ENCODE data around the gene CEL. TPM values are rescaled to one million over a fixed set of nuclear protein-coding genes. Genes with fewer than 3 reads are reported as not detected.

The CEL gene
- total RNA-seq, 1 experiment from 2014 or later: 1.0 TPM

Other genes starting within 250 kb of the CEL start
- 0.15 and 1.9 TPM in 2 replicates for gene AK8, start 183.7 kb upstream of the CEL start, total RNA-seq (2014; rRNA removed; shearing (Covaris generic); ENCODE audit: low replicate concordance)
- 2.4 and 7.0 TPM in 2 replicates for gene SPACA9, start 183.1 kb upstream of the CEL start, total RNA-seq (2014; rRNA removed; shearing (Covaris generic); ENCODE audit: low replicate concordance)
- 6.5 and 15.3 TPM in 2 replicates for gene TSC1, start 117.4 kb upstream of the CEL start, total RNA-seq (2014; rRNA removed; shearing (Covaris generic); ENCODE audit: low replicate concordance)
- not detected in 2 replicates for gene GFI1B, start 83.3 kb upstream of the CEL start, total RNA-seq (2014; rRNA removed; shearing (Covaris generic); ENCODE audit: low replicate concordance)
- 40.1 and 58.0 TPM in 2 replicates for gene GTF3C5, start 31.0 kb upstream of the CEL start, total RNA-seq (2014; rRNA removed; shearing (Covaris generic); ENCODE audit: low replicate concordance)
- gene RALGDS, start 59.3 kb downstream of the CEL start, total RNA-seq (2014; rRNA removed; shearing (Covaris generic); ENCODE audit: low replicate concordance): 21.4 and 22.8 TPM in 2 replicates
- 7.2 and 7.6 TPM in 2 replicates for gene GBGT1, start 101.9 kb downstream of the CEL start, total RNA-seq (2014; rRNA removed; shearing (Covaris generic); ENCODE audit: low replicate concordance)
- not detected in 2 replicates for gene OBP2B, start 147.3 kb downstream of the CEL start, total RNA-seq (2014; rRNA removed; shearing (Covaris generic); ENCODE audit: low replicate concordance)
- gene ABO, start 213.2 kb downstream of the CEL start, total RNA-seq (2014; rRNA removed; shearing (Covaris generic); ENCODE audit: low replicate concordance): not detected in 2 replicates